NCI-H345 (cell line): ENCODE results near the gene TMC1.

Source experiments
- DNase-seq: peaks from one replicate; lab custom pipeline; 2025; lab: John Stamatoyannopoulos, UW

The TMC1 gene

DNA sequence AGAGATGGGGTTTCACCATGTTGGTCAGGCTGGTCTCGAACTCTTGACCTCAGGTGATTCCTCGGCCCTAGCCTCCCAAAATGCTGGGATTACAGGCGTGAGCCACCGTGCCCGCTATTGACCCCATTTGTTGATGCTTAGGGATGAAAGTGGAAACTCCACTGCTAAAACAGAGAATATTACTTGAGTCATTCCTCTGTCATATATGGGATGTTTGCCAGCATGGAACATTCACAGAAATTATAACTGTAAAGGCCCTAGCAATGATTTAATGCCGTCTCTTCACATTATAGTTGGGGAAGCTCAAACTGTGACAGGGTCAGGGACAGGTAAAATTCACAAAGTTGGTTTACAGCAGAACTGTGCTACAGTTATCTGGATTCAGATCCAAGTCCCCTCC, 94.5 kb downstream of the TMC1 start:
- no peak for DNase-seq

DNA sequence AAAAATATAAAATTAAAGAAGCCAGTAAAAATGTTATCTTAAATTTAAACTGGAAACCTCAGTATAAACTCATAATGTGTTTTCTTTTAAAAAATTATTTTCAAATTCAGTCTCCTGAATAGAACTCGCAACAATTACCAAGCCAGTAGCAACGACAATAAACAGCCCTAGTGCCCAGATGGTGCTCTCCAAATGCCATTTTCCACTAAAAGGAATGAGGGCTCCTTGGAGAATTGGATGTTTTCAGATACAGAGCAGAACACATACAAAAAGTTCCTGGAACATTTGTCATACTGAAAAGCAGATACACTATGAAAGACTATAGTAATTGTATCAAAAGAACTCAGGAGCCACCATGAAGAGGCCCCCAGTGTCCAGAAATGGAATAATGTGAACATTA, 97.4 kb downstream of the TMC1 start:
- DNase-seq, result no peak

DNA sequence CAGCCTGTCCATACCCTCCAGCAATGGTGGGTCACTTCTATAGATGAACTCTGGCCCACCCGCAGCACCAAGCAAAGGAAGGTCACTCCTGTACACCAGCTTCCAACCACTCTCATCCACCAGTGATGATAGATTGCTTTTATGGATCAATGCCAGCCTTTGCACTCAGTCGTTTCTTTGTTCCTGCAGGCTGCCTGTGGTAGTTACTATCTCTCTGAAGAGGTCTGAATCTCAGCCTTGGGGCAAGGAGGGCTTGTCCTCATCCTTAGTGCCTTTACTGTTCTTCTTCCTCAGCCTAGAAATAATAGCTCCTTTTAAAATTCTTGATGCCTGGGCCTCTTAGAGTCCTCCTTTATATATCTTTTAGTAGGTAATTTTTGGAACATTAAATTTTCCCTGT, 100.8 kb downstream of the TMC1 start:
- no peak for DNase-seq

DNA sequence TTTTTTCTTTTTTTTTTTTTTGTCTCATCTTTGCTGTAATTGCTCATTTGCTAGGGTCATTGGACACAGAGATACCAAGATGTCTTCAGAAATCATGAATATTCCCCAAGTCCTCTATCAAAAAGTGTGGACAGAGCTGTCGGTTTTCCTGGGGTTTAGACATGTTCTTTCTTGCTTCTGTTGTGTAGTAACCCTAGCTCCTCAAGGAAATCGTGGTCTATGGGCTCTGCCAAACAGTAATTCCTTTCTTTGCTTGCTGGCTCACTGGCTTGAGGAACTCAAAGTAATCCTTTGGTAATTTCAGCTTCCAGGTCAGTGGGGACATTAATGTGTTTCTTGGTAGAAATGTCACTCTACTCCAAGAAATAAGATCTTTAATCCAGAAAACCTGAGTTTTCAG, 101.7 kb downstream of the TMC1 start:
- no peak for DNase-seq

DNA sequence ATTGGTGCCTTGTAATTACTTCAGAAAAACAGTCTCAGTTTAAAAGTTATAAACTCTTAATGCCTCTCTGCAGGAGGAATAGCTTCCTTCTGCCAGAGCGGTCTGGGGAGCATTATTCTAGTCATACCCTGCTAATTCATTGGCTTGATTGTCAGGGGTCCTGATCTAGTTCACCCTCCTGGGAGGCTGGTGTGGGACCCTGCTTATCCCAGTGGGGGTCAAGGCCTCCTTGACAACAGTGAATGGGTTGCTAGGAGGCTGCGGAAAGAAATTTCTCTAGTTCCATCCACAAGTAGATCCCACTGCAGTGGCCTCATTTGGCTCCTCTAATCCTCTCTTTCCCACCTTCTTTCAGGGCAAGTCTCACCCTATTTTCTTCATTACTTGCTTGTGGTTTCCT, 105.7 kb downstream of the TMC1 start:
- DNase-seq, result no peak

DNA sequence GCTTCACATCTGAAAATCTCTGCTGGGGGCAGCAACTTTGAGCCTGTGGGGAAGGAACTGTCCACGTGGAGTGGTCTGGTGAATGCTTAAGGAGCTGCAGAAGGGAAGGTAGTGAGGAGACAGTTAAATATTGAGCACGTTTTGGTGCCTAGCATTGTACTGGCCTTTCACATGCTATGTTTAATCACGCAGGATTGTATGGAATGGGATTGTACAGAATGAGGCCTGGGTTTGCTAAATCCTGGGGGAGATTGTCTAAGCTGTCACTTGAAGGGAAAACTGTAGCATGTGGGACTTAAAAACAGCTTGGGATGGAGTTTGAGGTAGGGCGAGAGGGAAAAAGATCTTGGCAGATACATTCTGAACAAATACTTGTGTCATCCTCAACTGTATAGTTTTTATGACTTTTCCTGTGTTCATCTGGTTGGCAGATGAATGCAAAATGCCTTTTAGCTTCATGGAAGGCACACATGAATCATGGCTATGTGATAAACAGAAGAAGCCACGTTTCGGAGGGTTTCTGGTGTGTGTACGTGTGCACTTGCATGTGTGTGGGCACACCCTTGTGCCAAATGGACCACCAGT, 106.6 kb downstream of the TMC1 start:
- DNase-seq, result no peak

DNA sequence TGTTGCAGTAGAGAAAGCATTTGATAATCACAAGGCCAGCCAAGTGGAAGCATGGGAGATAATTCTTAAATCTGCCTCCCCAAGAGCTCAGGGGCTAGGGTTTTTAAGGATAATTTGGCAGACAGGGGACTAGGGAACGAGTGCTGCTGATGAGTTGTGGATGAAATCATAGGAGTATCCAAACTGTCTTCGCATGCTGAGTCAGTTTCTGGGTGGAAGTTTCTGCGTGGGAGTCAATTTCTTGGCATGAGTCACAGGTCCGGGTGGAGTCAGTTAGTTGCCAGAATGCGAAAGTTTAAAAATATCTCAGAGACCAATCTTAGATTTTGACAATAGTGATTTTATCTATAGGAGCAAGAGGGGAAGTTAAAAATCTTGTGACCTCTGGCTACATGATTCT, 112.6 kb downstream of the TMC1 start:
- DNase-seq, result no peak

DNA sequence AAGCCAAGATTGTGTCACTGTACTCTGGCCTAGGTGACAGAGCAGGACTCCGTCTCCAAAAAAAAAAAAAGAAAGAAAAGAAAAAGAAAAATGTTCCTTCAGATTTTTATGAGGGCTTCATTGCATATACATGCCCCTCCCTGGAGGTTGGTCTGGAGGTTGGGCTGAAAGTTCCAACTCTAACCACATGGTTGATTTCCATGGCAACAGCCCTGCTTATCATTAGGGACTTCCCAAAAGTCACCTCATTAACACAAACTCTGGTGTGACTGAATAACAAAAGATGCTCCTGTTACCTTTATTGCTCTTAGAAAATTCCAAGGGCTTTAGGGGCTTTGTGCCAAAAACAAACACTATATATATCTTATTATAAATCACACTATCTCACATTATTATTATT, 113.8 kb downstream of the TMC1 start:
- DNase-seq, result no peak

DNA sequence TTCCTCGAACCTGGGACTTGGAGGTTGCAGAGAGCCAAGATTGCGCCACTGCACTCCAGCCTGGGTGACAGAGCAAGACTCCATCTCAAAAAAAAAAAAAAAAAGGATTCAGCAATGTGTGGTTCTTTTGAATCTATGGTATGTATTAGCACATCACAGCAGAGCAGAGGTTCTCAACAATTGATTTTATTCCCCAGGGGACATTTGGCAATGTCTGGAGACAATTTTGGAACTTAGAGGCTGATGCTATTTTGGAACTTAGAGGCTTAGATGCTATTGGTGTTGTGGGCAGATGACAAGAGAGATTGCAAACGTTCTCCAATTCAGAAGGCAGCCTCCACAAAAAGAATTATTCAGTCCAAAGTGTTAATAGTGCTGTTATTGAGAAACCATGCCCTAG, 115.2 kb downstream of the TMC1 start:
- DNase-seq, result no peak

DNA sequence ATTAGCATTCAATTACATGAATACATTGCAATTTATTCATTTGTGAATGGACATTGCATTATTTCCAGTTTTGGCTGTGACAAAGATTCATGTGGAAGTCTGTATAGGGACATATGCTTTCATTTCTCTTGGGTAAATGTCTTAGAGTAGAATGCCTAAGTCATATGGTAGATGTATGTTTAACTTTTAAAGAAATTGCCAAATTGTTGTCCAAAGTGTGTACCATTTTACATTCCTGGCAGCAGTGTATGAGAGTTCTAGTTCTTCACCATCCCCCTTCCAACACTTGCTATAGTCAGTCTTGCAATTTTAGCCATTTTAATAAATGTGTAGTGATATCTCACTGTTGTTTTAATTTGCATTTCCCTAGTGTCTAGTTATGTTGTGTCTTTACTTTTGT, 122.2 kb downstream of the TMC1 start:
- no peak for DNase-seq

DNA sequence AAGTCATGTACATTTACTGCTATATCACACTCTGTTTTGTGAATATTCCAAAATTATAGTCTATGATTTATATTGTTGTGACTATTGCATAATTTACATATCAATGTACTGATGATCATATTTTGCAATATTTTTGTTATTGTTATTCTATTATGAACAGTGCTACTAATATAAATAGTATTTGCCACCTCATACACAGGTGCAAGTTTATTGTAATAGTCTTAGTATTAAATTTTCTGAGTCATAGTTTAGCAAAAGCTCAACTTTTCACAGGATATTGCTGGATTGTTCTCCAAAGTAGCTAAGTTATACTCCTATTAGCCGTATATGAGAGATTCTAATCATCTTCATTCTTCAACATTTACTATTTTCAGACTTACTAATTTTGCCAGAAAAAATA, 124.7 kb downstream of the TMC1 start:
- DNase-seq, result no peak

DNA sequence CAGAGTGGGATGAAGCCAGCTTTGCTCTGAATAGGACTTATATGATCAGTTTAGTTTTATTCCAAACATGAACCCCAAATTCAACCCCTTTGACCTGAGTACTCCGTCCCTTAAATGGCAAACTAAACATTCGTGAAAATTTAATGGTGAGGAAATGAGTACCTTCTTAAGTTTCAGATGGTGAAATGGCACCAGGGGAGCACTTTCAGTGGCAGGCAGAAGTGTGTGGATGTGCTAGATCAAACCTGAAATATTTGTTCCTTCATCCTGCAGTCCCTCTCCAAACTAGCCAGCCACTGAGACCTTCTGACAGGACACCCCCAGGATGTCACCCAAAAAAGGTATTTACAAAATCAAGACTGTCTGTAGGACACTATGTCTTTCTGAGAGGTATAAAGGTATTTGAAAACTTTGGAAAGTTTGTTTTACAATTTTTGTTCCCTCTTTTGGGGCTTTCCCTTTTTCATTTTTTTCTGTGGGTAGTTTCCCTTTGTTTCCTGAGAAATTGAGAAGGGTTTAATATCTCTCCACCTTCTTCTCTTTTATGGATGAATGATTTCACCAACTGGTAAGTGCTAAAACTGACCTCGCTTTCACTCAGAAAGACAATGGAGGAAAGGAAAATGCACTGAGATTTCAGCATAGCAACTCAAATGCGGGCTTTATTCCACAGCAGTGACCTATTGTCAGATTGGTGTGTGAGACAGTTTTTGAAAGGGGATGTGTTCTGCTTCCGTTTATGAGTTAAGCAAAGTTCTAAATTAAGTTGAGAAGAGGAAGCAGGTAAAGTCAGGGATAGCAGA, 127.1 kb downstream of the TMC1 start:
- DNase-seq, result no peak

DNA sequence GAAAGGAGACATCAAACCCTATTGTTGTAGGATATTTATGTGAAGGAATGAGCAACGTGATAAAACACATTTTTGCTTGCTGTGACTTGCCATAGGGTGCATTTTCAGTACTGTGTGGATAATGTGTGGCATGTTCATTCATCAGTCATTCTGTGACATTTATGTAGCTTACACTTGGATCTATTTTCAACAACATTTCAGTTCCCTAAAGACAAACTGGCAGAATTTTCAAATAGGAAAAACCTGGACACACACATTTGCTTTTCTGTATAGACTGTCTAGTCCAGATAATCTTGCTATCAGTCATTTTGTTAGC, 127.7 kb downstream of the TMC1 start:
- DNase-seq, result no peak

DNA sequence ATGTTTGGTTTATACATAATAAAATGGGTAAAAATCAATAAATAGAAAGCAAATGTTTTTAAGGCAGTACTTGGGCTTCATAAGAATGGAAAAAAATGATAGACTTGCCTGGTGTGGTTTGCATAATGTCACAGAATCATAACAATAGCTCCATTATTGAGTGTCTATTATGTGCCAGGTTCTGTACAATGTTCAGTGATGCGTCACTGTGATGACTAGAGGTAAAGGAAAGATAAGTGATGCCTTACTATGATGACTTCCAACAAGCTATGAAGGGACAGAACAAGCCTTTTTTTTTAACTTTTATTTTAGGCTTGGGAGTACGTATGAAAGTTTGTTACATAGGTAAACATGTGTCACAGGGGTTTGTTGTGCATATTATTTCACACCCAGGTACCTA, 128.8 kb downstream of the TMC1 start:
- DNase-seq, result no peak

DNA sequence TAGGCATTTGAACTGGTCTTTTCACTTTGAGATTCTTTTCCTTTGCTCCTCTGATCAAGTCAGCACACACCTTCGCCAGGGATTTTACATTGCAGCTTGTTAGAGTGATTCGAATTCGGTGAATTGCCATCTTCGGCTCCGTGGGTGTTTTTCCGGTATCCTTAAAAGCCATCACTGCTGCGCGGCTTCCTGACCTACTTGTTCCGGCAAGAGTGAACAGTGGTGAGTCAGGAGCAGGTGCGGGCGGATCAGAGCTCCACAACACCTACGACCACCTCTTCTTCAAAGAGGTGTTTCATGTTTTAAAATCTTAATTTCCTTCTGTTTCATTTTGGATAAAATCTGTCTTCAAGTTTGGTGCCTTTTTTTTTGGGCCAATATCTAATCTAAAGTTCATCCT, 134.6 kb downstream of the TMC1 start:
- DNase-seq, result no peak

DNA sequence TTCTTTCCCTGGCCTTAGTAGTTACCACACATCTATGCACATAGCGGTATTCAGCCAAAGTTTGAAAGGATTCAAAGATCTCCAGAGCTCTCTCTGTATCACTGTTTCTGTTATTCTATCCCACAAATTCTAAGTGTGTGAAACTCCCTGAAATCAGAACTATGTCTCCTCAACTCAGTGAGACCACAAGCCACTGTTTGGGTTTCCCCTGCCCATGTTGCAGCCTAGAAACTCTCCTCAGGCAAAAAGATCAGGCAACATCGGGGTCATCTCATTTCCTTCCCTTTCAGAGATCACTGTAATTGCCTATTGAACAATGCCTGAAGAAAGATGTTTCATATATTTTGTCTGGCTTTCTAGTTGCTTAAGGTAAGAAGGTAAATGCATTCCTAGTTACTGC, 135.6 kb downstream of the TMC1 start:
- no peak for DNase-seq

DNA sequence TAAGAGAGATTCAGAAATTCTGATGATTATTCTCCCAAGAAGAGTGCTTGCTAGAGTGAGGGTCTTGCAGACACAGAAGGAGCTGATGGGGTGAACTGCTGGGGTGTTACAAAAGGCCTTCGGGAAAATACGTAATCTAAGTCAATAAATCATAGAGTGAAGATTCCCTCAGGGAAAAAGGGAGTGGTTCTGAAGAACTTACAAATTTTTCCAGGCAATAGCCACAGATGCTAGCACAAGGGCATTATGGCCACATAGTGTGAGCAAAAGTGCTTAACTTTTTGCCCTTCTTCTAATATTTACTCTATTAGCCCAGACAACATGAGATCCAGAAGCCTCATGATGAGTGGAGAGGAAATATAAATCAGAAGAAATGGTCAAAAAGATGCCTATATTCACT, 137.3 kb downstream of the TMC1 start:
- DNase-seq, result no peak

DNA sequence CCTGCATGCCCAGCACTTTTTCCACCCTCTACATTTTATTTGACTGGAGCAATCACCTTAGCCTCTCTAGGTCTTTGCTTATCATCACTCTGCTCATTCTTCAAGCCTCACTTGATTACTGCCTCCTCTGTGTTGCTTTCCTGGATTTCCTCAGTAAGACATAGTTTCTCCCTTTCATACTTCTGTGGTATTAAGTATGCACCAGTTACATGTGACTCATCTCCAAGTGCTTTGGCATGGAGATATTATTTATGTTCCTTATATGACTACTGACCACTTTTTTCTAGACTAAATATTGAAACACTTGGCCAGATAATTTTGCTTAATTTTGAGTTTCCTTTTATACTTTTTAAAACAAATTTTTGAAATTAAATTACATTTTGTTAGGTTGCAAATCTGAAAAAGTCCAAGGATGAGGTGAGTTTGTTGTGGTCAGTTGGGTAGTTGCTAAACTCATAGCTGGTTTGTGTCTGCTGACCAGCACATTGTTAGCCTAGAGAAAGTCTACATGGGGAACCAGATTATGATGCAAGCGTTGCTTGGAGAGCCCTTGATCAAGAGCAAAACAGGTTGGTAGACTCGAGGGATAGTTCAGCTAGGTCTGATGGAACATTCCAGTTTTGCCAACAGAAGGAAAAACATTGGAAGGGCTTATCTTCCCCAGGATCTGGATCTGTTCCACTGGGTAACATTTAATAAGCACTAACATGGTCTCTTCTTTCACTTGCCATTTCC, 140.2 kb downstream of the TMC1 start:
- no peak for DNase-seq

DNA sequence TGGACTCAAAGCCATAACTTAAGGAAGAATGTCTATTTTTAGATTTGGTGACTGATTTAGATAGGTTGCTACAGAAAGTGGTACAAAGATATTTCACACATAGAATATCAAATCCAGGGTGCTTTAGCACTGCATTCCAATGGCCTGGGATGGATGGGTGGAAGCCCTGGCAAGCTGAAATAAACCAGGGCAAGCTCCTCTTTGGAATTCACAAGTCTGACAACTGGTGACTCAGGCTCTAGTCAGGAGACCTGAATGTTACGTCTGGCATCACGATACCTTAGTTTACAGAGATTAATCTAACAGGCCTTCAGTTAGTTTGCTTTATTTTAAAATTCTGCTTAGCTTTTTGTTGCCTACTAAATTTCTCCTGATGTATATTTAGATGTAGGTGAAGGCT, 144.0 kb downstream of the TMC1 start:
- no peak for DNase-seq

DNA sequence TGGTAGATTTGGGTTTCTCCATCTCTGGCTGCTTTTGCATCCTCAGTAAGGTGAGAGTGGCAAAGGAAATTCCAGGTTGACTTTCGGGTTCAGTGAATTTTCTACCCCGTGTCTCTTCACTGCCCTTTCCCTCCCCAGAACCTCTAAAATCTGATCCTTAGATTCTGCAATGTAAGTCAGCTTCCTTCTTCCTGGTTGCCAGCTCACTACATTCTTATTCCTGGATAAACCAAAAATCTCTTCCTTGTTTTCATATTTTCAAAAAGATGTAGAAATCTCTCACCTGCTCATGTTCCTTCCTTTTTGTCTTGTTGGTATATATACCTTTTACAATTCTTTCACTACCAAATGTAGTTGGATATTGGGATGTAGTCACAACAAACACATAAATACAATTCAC, 145.8 kb downstream of the TMC1 start:
- no peak for DNase-seq

DNA sequence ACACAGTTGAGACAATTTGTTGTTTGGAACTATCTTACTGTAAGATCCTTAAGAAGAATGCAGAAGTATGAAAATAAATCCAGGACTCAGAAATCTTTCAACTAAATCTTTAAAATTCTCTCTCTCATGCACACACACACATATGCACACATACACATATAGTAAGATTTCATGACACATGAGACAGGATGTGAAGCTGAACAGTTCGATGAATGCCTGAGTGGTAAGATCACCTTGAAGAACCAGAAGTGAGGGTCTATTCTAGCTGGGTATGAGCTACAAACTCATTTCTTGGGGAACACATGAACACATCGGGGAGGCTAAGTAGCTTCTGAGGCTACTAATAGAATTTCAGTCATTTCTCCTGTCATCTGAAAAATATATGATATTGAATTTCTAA, 153.6 kb downstream of the TMC1 start:
- DNase-seq, result no peak

DNA sequence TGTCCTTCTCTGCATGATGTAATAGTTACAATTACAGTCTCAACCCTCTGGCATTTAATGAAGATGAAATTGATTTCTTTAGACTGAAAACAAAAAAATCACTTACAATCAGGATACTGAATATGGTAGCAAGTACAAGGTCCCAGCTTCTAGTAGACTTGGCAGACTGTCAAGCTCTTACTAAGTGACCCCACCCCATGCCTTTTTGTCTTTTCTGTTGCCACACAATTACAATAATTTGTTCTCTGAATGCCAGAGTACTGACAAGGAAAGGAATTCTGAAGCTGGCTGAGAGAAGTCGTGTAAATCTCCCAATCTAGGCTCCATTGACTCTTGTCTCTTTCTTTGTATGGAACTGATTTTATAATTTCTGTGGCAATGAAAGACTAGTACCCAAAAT, 154.2 kb downstream of the TMC1 start:
- no peak for DNase-seq

DNA sequence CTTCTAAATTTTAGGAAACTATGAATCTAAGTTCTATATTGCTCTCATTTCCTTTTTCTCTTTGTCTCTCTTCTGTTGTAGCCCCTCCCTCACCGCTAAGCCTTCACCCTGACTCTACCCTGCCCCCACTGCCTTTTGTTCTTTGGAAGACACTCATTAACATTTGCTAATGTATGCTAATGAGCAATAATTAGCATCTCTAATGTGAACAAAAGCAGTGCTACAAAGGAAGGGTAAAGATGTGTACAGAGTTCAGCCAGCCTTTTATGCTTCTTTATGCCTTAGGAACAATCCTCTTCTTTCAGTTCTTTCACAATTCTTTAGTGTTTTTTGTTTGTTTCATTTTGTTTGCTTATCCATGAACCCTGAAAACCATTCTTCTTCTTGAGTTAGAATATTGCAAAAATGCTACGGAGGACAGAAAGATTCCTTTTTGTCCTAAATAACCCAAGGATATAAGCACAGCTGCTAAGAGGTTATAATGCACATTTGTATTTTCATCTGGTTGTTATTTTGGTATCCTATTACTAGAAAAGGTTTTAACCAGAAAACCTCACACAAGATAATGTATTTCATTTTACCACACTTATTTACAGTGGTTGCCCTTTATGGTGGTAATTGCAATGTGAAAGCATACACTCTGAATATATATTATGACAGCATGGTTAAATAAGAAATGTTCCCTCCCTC, 159.3 kb downstream of the TMC1 start:
- no peak for DNase-seq
